GM19455 (cell line): Measurements from ENCODE around the gene LRRC27.

Experiments used
- ATAC-seq: cut with Tn5 transposase; IDR thresholded peaks from one replicate; pipeline ENCODE4 v1.9.1; 2021; ENCODE audit not compliant: unreplicated experiment

Gene LRRC27

GRCh38 chr10:132399117-132400035 is 67.4 kb downstream of the LRRC27 start:
- ATAC-seq = no peak

GRCh38 chr10:132400041-132400546 is 68.1 kb downstream of the LRRC27 start:
- no peak for ATAC-seq

GRCh38 chr10:132400547-132401151 is 68.7 kb downstream of the LRRC27 start:
- no peak for ATAC-seq

GRCh38 chr10:132401401-132402118 is 69.6 kb downstream of the LRRC27 start:
- no peak for ATAC-seq

GRCh38 chr10:132402781-132403241 is 70.8 kb downstream of the LRRC27 start:
- ATAC-seq = no peak

- ATAC-seq = no peak
Measured at GRCh38 chr10:132403511-132404168, 71.6 kb downstream of the LRRC27 start.

GRCh38 chr10:132404169-132404880 is 72.3 kb downstream of the LRRC27 start:
- no peak for ATAC-seq

- ATAC-seq = no peak
Measured at GRCh38 chr10:132404911-132405462, 73.0 kb downstream of the LRRC27 start.

GRCh38 chr10:132405463-132405991 is 73.5 kb downstream of the LRRC27 start:
- no peak for ATAC-seq

- ATAC-seq = no peak
Measured at GRCh38 chr10:132406181-132406580, 74.2 kb downstream of the LRRC27 start.

- ATAC-seq = no peak
Measured at GRCh38 chr10:132406750-132407149, 74.8 kb downstream of the LRRC27 start.

- ATAC-seq = no peak
Measured at GRCh38 chr10:132407243-132407746, 75.3 kb downstream of the LRRC27 start.

- no peak for ATAC-seq
Measured at GRCh38 chr10:132407846-132408278, 75.9 kb downstream of the LRRC27 start.

- ATAC-seq = no peak
Measured at GRCh38 chr10:132408367-132408781, 76.4 kb downstream of the LRRC27 start.

GRCh38 chr10:132408823-132409666 is 77.1 kb downstream of the LRRC27 start:
- ATAC-seq = no peak

- ATAC-seq = no peak
Measured at GRCh38 chr10:132409667-132410028, 77.7 kb downstream of the LRRC27 start.

GRCh38 chr10:132410056-132410778 is 78.2 kb downstream of the LRRC27 start:
- ATAC-seq = no peak
